Measurements from ENCODE around the gene CROCC2.

DNA sequence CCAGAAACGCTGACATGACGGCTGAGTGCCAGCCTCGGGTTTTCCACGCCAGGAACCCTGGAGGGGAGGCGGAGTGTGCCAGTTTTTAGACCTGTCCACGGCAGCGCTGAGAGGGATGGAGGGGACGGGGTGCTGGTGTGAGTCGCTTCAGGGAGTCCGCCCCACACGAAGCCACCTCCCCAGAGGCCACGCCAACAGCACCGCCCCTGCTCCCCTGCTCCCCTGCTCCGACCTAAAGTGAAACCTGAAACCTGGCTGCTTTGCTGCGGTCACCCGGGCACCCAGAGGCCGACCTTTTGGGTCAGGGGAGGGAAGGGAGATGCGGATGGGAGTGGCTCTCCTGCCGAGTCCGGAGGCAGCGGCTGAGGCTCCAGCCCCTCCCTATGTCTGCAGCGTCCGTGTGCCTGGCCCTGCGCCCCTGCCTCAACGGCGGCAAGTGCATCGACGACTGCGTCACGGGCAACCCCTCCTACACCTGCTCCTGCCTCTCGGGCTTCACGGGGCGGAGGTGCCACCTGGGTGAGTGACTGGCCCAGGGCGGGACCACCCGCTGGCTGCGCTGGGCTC, 130.3 kb downstream of the CROCC2 start:
- TF ChIP-seq, protein P1, sequence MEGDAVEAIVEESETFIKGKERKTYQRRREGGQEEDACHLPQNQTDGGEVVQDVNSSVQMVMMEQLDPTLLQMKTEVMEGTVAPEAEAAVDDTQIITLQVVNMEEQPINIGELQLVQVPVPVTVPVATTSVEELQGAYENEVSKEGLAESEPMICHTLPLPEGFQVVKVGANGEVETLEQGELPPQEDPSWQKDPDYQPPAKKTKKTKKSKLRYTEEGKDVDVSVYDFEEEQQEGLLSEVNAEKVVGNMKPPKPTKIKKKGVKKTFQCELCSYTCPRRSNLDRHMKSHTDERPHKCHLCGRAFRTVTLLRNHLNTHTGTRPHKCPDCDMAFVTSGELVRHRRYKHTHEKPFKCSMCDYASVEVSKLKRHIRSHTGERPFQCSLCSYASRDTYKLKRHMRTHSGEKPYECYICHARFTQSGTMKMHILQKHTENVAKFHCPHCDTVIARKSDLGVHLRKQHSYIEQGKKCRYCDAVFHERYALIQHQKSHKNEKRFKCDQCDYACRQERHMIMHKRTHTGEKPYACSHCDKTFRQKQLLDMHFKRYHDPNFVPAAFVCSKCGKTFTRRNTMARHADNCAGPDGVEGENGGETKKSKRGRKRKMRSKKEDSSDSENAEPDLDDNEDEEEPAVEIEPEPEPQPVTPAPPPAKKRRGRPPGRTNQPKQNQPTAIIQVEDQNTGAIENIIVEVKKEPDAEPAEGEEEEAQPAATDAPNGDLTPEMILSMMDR (IDR thresholded peaks at IDR 0.05; ENCODE audit: insufficient read depth, low read length, poor library complexity, severe bottlenecking): no peak
- TF ChIP-seq EZH2phosphoT487 (conservative IDR thresholded peaks at IDR 0.05; ENCODE audit: low read length): no peak
